Esophagus muscularis mucosa (tissue), 4 donors: Measurements from ENCODE around the gene CCBE1. TPM values are rescaled to one million over a fixed set of nuclear protein-coding genes. Genes with fewer than 3 reads are reported as not detected.

Experiments
- DNase-seq: peaks from one replicate; pipeline ENCODE4 v3.0.0-alpha.2; 2017; ENCODE audit errors: extremely low spot score
- H3K27ac ChIP-seq, 4 donors: fragments of 200-600 bp; sonication (generic); replicated peaks in 1 of 4; 1 replicate in 3 of 4; 2 replicates in 1 of 4; pipeline ENCODE4 v1.5.1; 2016 to 2019; ENCODE audit warnings: mild to moderate bottlenecking in 1 of 4
- H3K27me3 ChIP-seq, 4 donors: fragments of 200-600 bp; sonication (generic); one replicate each; pipeline versions ENCODE4 v1.5.1 to v1.6.0; 2016 to 2019
- H3K36me3 ChIP-seq, 4 donors: fragments of 200-600 bp; sonication (generic); one replicate each; pipeline ENCODE4 v1.5.1; 2016 to 2019
- H3K4me1 ChIP-seq, 4 donors: fragments of 200-600 bp; sonication (generic); one replicate each; pipeline ENCODE4 v1.5.1; 2016 to 2019
- H3K4me3 ChIP-seq, 4 donors: fragments of 200-600 bp; sonication (generic); 1 replicate in 2 of 4; 2 replicates in 2 of 4; pipeline ENCODE4 v1.5.1; 2016 to 2019; ENCODE audit warnings: mild to moderate bottlenecking in 4 of 4, moderate library complexity in 1 of 4
- H3K9me3 ChIP-seq, 4 donors: fragments of 200-600 bp; sonication (generic); 1 replicate in 3 of 4; 2 replicates in 1 of 4; pipeline ENCODE4 v1.5.1; 2016 to 2019
- CTCF ChIP-seq, 3 experiments: fragments of 200-600 bp in 2 of 3; fragments of 450-650 bp in 1 of 3; sonication (generic) in 2 of 3; IDR thresholded peaks; one replicate each; pipeline ENCODE4 v1.5.1; 2017 to 2019; ENCODE audit warnings: antibody characterized with exemption in 3 of 3, mild to moderate bottlenecking in 2 of 3, moderate library complexity in 1 of 3
- EP300 ChIP-seq: sonication (generic); formaldehyde crosslinking; IDR thresholded peaks from one replicate; pipeline ENCODE4 v1.6.1; 2017; ENCODE audit warnings: antibody characterized with exemption
- POLR2A ChIP-seq: fragments of 450-650 bp; IDR thresholded peaks from one replicate; pipeline ENCODE4 v1.6.1; 2017; ENCODE audit warnings: antibody characterized with exemption, moderate library complexity, mild to moderate bottlenecking, low read depth
- POLR2AphosphoS5 ChIP-seq, 2 donors: sonication (generic); formaldehyde crosslinking; IDR thresholded peaks; one replicate each; pipeline ENCODE4 v1.6.1; 2017; ENCODE audit warnings: antibody characterized with exemption in 2 of 2
- WGBS: methylation state at CpG from one replicate; pipeline ENCODE4 v1.1.5; 2018; 5-methylcytosine and 5-hydroxymethylcytosine counted together
- intact Hi-C: fragments of 100-400 bp; cut with DNase I; formaldehyde crosslinking; loops from one replicate; pipeline ENCODE4 v1.15.1; 2023
- total RNA-seq, 4 donors: library from RNA; depleted of rRNA; stranded (reverse); fragments of >200 nt; gene quantifications; one replicate each; pipeline versions ENCODE4 v1.1.0 to v1.2.1, GENCODE V29; 2016

Gene CCBE1
- total RNA-seq, 4 donors from 2014 or later: 1.6 to 11.1 (median 2.7) TPM

- DNase-seq: no peak
- intact Hi-C loops: no loop called here
These were observed 303.8 kb downstream of the CCBE1 start for GRCh38 chr18:59393381-59393780.

GRCh38 chr18:59388817-59389216 is 308.4 kb downstream of the CCBE1 start:
- no peak overlapping the region for H3K4me3 ChIP-seq
- H3K27me3 ChIP-seq: no peaks in the 10 kb centered on the region
- no peak for DNase-seq
- no peaks in the 10 kb centered on the region for H3K4me1 ChIP-seq
- 70% methylated on average over 4 of the region's 4 CpGs for WGBS
- intact Hi-C loops: no loop called here
- no peaks in the 10 kb centered on the region for H3K9me3 ChIP-seq
- no peak overlapping the region for H3K27ac ChIP-seq
- TF ChIP-seq POLR2A (no peak), POLR2AphosphoS5 (IDR thresholded peaks at IDR 0.05) (no peak), CTCF (IDR thresholded peaks at IDR 0.05) (no peak), EP300 (no peak)
- H3K36me3 ChIP-seq: no peaks in the 10 kb centered on the region

More at GRCh38 chr18:59393381-59393780, 303.8 kb downstream of the CCBE1 start:
- WGBS: 74% methylated on average over 3 of the region's 3 CpGs
- no peaks in the 10 kb centered on the region for H3K9me3 ChIP-seq
- no peak for TF ChIP-seq EP300
- no peak for TF ChIP-seq POLR2AphosphoS5 (IDR thresholded peaks at IDR 0.05)
- no peak for TF ChIP-seq POLR2A
- TF ChIP-seq CTCF (IDR thresholded peaks at IDR 0.05): no peak
- no peak overlapping the region for H3K27ac ChIP-seq
- no peaks in the 10 kb centered on the region for H3K36me3 ChIP-seq
- H3K4me3 ChIP-seq: no peak overlapping the region
- no peaks in the 10 kb centered on the region for H3K4me1 ChIP-seq
- peaks cover 0 to 8% (median 0%) of the 10 kb centered on the region in 4 donors for H3K27me3 ChIP-seq

GRCh38 chr18:59387687-59388565 is 309.3 kb downstream of the CCBE1 start:
- Histone ChIP-seq H3K4me1 (no peaks in the 10 kb centered on the region), H3K27me3 (no peaks in the 10 kb centered on the region), H3K9me3 (no peaks in the 10 kb centered on the region), H3K4me3 (no peak overlapping the region), H3K36me3 (no peaks in the 10 kb centered on the region), H3K27ac (no peak overlapping the region)
- TF ChIP-seq POLR2AphosphoS5 (IDR thresholded peaks at IDR 0.05) (no peak), POLR2A (no peak), EP300 (no peak), CTCF (IDR thresholded peaks at IDR 0.05) (no peak)
- 78% methylated on average over 11 of the region's 11 CpGs for WGBS
- intact Hi-C loops: no loop called here
- DNase-seq: no peak

- H3K27ac ChIP-seq: no peak overlapping the region
- 77% methylated on average over 8 of the region's 8 CpGs for WGBS
- no peaks in the 10 kb centered on the region for H3K36me3 ChIP-seq
- intact Hi-C loops: no loop called here
- H3K9me3 ChIP-seq: no peaks in the 10 kb centered on the region
- no peak overlapping the region for H3K4me3 ChIP-seq
- TF ChIP-seq CTCF (IDR thresholded peaks at IDR 0.05) (no peak), POLR2A (no peak), POLR2AphosphoS5 (IDR thresholded peaks at IDR 0.05) (no peak), EP300 (no peak)
- no peaks in the 10 kb centered on the region for H3K27me3 ChIP-seq
- H3K4me1 ChIP-seq: no peaks in the 10 kb centered on the region
- no peak for DNase-seq
These were observed 310.1 kb downstream of the CCBE1 start for GRCh38 chr18:59386909-59387686.
